Measurements from ENCODE around the gene GNG11.
"Not testable (repeated sequence)": the region's sequence is repeated elsewhere in the genome, so short reads cannot be mapped to it uniquely, and the experiment has no call there.

GRCh38 chr7:93915888-93916287 is 5.6 kb upstream of the GNG11 start:
- TF ChIP-seq POLR2A, CTCF (IDR thresholded peaks at IDR 0.05): not testable (repeated sequence)
